ENCODE results near the gene HJV.

Gene HJV

GRCh38 chr1:145982010-145982723 lies 39.4 kb downstream of the HJV start:
- H3K4me2 ChIP-seq: no peak overlapping the region
- no peaks in the 10 kb centered on the region for H3K27me3 ChIP-seq (ENCODE audit: insufficient read depth, low read depth)
- no peaks in the 10 kb centered on the region for H3K36me3 ChIP-seq (ENCODE audit: insufficient read depth)
- no peak overlapping the region for H3K27ac ChIP-seq
- H4K20me1 ChIP-seq (ENCODE audit: insufficient read depth): no peaks in the 10 kb centered on the region
- no peak overlapping the region for H3K9ac ChIP-seq
- H3K4me3 ChIP-seq (IDR thresholded peaks at IDR 0.05; ENCODE audit: insufficient read depth, low read depth, low read length): no peak overlapping the region
- peaks cover 61% of the 10 kb centered on the region for H3K4me1 ChIP-seq (ENCODE audit: low read depth, poor library complexity, severe bottlenecking)
- no peak overlapping the region for H2AFZ ChIP-seq (ENCODE audit: low read depth)
- TF ChIP-seq CTCF (conservative IDR thresholded peaks at IDR 0.05; ENCODE audit: low read depth, low read length): no peak
- H3K79me2 ChIP-seq (ENCODE audit: insufficient read depth, low read depth): no peaks in the 10 kb centered on the region

- Histone ChIP-seq H3K4me3 (IDR thresholded peaks at IDR 0.05; ENCODE audit: insufficient read depth, low read depth, low read length) (no peak overlapping the region), H3K4me2 (peak overlapping the region; percentile 93), H2AFZ (ENCODE audit: low read depth) (peak overlapping the region; percentile 58), H4K20me1 (ENCODE audit: insufficient read depth) (no peaks in the 10 kb centered on the region), H3K36me3 (ENCODE audit: insufficient read depth) (no peaks in the 10 kb centered on the region), H3K27ac (peak overlapping the region; percentile 85), H3K27me3 (ENCODE audit: insufficient read depth, low read depth) (no peaks in the 10 kb centered on the region), H3K4me1 (ENCODE audit: low read depth, poor library complexity, severe bottlenecking) (peaks cover 62% of the 10 kb centered on the region), H3K79me2 (ENCODE audit: insufficient read depth, low read depth) (no peaks in the 10 kb centered on the region), H3K9ac (peak overlapping the region; percentile 41; the same call in 1 of the 2 replicates)
- TF ChIP-seq CTCF (conservative IDR thresholded peaks at IDR 0.05; ENCODE audit: low read depth, low read length): no peak
Observed at GRCh38 chr1:145980457-145980994, 41.0 kb downstream of the HJV start.

GRCh38 chr1:145979746-145980456 lies 41.6 kb downstream of the HJV start:
- H3K4me1 ChIP-seq (ENCODE audit: low read depth, poor library complexity, severe bottlenecking): peaks cover 62% of the 10 kb centered on the region

More at GRCh38 chr1:145979746-145980456, 41.6 kb downstream of the HJV start:
- H3K4me2 ChIP-seq: peak overlapping the region; percentile 93
- no peaks in the 10 kb centered on the region for H3K79me2 ChIP-seq (ENCODE audit: insufficient read depth, low read depth)
- TF ChIP-seq CTCF (conservative IDR thresholded peaks at IDR 0.05; ENCODE audit: low read depth, low read length): no peak
- peak overlapping the region; percentile 85 for H3K27ac ChIP-seq
- no peaks in the 10 kb centered on the region for H3K27me3 ChIP-seq (ENCODE audit: insufficient read depth, low read depth)
- H3K9ac ChIP-seq: peak overlapping the region; percentile 41
- no peaks in the 10 kb centered on the region for H4K20me1 ChIP-seq (ENCODE audit: insufficient read depth)
- H2AFZ ChIP-seq (ENCODE audit: low read depth): peak overlapping the region; percentile 58
- no peaks in the 10 kb centered on the region for H3K36me3 ChIP-seq (ENCODE audit: insufficient read depth)
- H3K4me3 ChIP-seq (IDR thresholded peaks at IDR 0.05; ENCODE audit: insufficient read depth, low read depth, low read length): peak overlapping the region; percentile 84

All from KMS-11 (cell line).